Measurements from ENCODE around the gene POLR2F.

POLR2F gene

GRCh38 chr22:37910890-37911672 lies 42.4 kb upstream of the POLR2F start:
- Histone ChIP-seq H3K36me3 (ENCODE audit: control insufficient read depth, low read length) (no peaks in the 10 kb centered on the region), H4K20me1 (ENCODE audit: control insufficient read depth, insufficient read depth, low read depth, low read length) (no peaks in the 10 kb centered on the region), H3F3A (ENCODE audit: control insufficient read depth, insufficient read depth) (peaks cover 3% of the 10 kb centered on the region; the same call in 1 of the 2 replicates), H3K27ac (ENCODE audit: low read depth, low read length) (no peak overlapping the region), H3K4me1 (ENCODE audit: control insufficient read depth, low read length) (peaks cover 11% of the 10 kb centered on the region), H3K4me3 (ENCODE audit: low read length) (no peak overlapping the region), H3K79me2 (ENCODE audit: control insufficient read depth, low read length) (no peaks in the 10 kb centered on the region), H3K9me2 (replicated peaks; ENCODE audit: control insufficient read depth, low read length) (no peaks in the 10 kb centered on the region), H3K27me3 (ENCODE audit: control insufficient read depth, low read length) (no peaks in the 10 kb centered on the region), H3K9me3 (ENCODE audit: control insufficient read depth, insufficient read depth, low read length) (no peaks in the 10 kb centered on the region), H3K4me2 (ENCODE audit: low read length) (no peak overlapping the region)
- TF ChIP-seq CTCF (IDR thresholded peaks at IDR 0.05; ENCODE audit: low read depth, low read length, poor library complexity, severe bottlenecking) (no peak), EZH2phosphoT487 (IDR thresholded peaks at IDR 0.05; ENCODE audit: borderline replicate concordance, low read length) (no peak)

GRCh38 chr22:37911697-37912096 lies 41.8 kb upstream of the POLR2F start:
- no peaks in the 10 kb centered on the region for H3K36me3 ChIP-seq (ENCODE audit: control insufficient read depth, low read length)
- H3K9me3 ChIP-seq (ENCODE audit: control insufficient read depth, insufficient read depth, low read length): no peaks in the 10 kb centered on the region
- H3K79me2 ChIP-seq (ENCODE audit: control insufficient read depth, low read length): no peaks in the 10 kb centered on the region
- TF ChIP-seq CTCF (IDR thresholded peaks at IDR 0.05; ENCODE audit: low read depth, low read length, poor library complexity, severe bottlenecking) (no peak), EZH2phosphoT487 (IDR thresholded peaks at IDR 0.05; ENCODE audit: borderline replicate concordance, low read length) (no peak)
- no peak overlapping the region for H3K27ac ChIP-seq (ENCODE audit: low read depth, low read length)
- H3K4me2 ChIP-seq (ENCODE audit: low read length): no peak overlapping the region
- H4K20me1 ChIP-seq (ENCODE audit: control insufficient read depth, insufficient read depth, low read depth, low read length): no peaks in the 10 kb centered on the region
- peaks cover 3% of the 10 kb centered on the region; the same call in 1 of the 2 replicates for H3F3A ChIP-seq (ENCODE audit: control insufficient read depth, insufficient read depth)
- no peak overlapping the region for H3K4me3 ChIP-seq (ENCODE audit: low read length)
- no peaks in the 10 kb centered on the region for H3K27me3 ChIP-seq (ENCODE audit: control insufficient read depth, low read length)
- H3K4me1 ChIP-seq (ENCODE audit: control insufficient read depth, low read length): peaks cover 9% of the 10 kb centered on the region
- H3K9me2 ChIP-seq (replicated peaks; ENCODE audit: control insufficient read depth, low read length): no peaks in the 10 kb centered on the region

GRCh38 chr22:37912171-37912570 lies 41.3 kb upstream of the POLR2F start:
- no peak overlapping the region for H3K4me3 ChIP-seq (ENCODE audit: low read length)
- H4K20me1 ChIP-seq (ENCODE audit: control insufficient read depth, insufficient read depth, low read depth, low read length): no peaks in the 10 kb centered on the region
- H3K79me2 ChIP-seq (ENCODE audit: control insufficient read depth, low read length): no peaks in the 10 kb centered on the region
- H3K4me1 ChIP-seq (ENCODE audit: control insufficient read depth, low read length): peaks cover 4% of the 10 kb centered on the region
- H3K27me3 ChIP-seq (ENCODE audit: control insufficient read depth, low read length): no peaks in the 10 kb centered on the region
- TF ChIP-seq EZH2phosphoT487 (IDR thresholded peaks at IDR 0.05; ENCODE audit: borderline replicate concordance, low read length) (no peak), CTCF (IDR thresholded peaks at IDR 0.05; ENCODE audit: low read depth, low read length, poor library complexity, severe bottlenecking) (no peak)
- no peaks in the 10 kb centered on the region for H3K36me3 ChIP-seq (ENCODE audit: control insufficient read depth, low read length)
- H3K27ac ChIP-seq (ENCODE audit: low read depth, low read length): no peak overlapping the region
- H3K9me2 ChIP-seq (replicated peaks; ENCODE audit: control insufficient read depth, low read length): no peaks in the 10 kb centered on the region
- H3F3A ChIP-seq (ENCODE audit: control insufficient read depth, insufficient read depth): 0 out of 2 replicates have a peak, but pooled peaks cover 3% of the 10 kb centered on the region
- H3K4me2 ChIP-seq (ENCODE audit: low read length): no peak overlapping the region
- no peaks in the 10 kb centered on the region for H3K9me3 ChIP-seq (ENCODE audit: control insufficient read depth, insufficient read depth, low read length)

Data from DOHH2 (cell line).